Duodenal mucosa (tissue), 2 donors: ENCODE results near the gene KSR1.

Experiments
- H3K27ac ChIP-seq: one replicate; pipeline ENCODE4 v1.7.0; 2013; ENCODE audit warnings: low read depth, low read length
- H3K27me3 ChIP-seq, 2 donors: one replicate each; pipeline ENCODE4 v1.7.0; 2013; ENCODE audit warnings: low read length in 2 of 2, control low read depth in 1 of 2; ENCODE audit not compliant: insufficient read depth in 2 of 2, control insufficient read depth in 1 of 2
- H3K36me3 ChIP-seq, 2 donors: one replicate each; pipeline ENCODE4 v1.7.0; 2013; ENCODE audit warnings: low read length in 2 of 2, control low read depth in 1 of 2; ENCODE audit not compliant: insufficient read depth in 2 of 2, control insufficient read depth in 1 of 2
- H3K4me1 ChIP-seq, 2 donors: one replicate each; pipeline ENCODE4 v1.7.0; 2013; ENCODE audit warnings: low read length in 2 of 2, control low read depth in 1 of 2; ENCODE audit not compliant: insufficient read depth in 2 of 2, control insufficient read depth in 1 of 2
- H3K4me3 ChIP-seq, 2 donors: one replicate each; pipeline ENCODE4 v1.7.0; 2013; ENCODE audit warnings: low read length in 2 of 2, low read depth in 1 of 2
- H3K9ac ChIP-seq, 2 donors: one replicate each; pipeline ENCODE4 v1.7.0; 2013; ENCODE audit warnings: low read length in 2 of 2, low read depth in 1 of 2
- H3K9me3 ChIP-seq, 2 donors: one replicate each; pipeline ENCODE4 v1.7.0; 2013; ENCODE audit warnings: low read length in 2 of 2, control low read depth in 1 of 2; ENCODE audit not compliant: control insufficient read depth in 1 of 2

KSR1 gene

GRCh38 chr17:27469256-27469655, 13.0 kb downstream of the KSR1 start:
- Histone ChIP-seq H3K27me3 (no peaks in the 10 kb centered on the region), H3K27ac (no peak overlapping the region), H3K4me3 (no peak overlapping the region), H3K9me3 (no peaks in the 10 kb centered on the region), H3K9ac (no peak overlapping the region), H3K4me1 (peaks cover 20 to 27% of the 10 kb centered on the region in 2 donors), H3K36me3 (no peaks in the 10 kb centered on the region)

- H3K4me1 ChIP-seq, result peaks cover 36 to 37% of the 10 kb centered on the region in 2 donors
- H3K9me3 ChIP-seq, result no peaks in the 10 kb centered on the region
- no peaks in the 10 kb centered on the region for H3K36me3 ChIP-seq
- H3K27ac ChIP-seq, result no peak overlapping the region
- no peak overlapping the region for H3K4me3 ChIP-seq
- no peak overlapping the region for H3K9ac ChIP-seq
- no peaks in the 10 kb centered on the region for H3K27me3 ChIP-seq
Measured at GRCh38 chr17:27471321-27472269, 15.3 kb downstream of the KSR1 start.

- H3K27ac ChIP-seq, result no peak overlapping the region
- no peaks in the 10 kb centered on the region for H3K27me3 ChIP-seq
- peak overlapping the region in 1 of 2 donors; percentile 12 for H3K9ac ChIP-seq
- peaks cover 34 to 36% of the 10 kb centered on the region in 2 donors for H3K4me1 ChIP-seq
- H3K36me3 ChIP-seq, result no peaks in the 10 kb centered on the region
- H3K9me3 ChIP-seq, result no peaks in the 10 kb centered on the region
- H3K4me3 ChIP-seq, result no peak overlapping the region
Measured at GRCh38 chr17:27473190-27473747, 17.0 kb downstream of the KSR1 start.

GRCh38 chr17:27473748-27474609, 17.7 kb downstream of the KSR1 start:
- no peaks in the 10 kb centered on the region for H3K27me3 ChIP-seq
- H3K27ac ChIP-seq, result no peak overlapping the region
- no peaks in the 10 kb centered on the region for H3K9me3 ChIP-seq
- peak overlapping the region in 1 of 2 donors; percentile 12 for H3K9ac ChIP-seq
- H3K4me1 ChIP-seq, result peaks cover 34 to 36% of the 10 kb centered on the region in 2 donors
- H3K36me3 ChIP-seq, result no peaks in the 10 kb centered on the region
- peak overlapping the region; percentile 16 to 29 for H3K4me3 ChIP-seq

GRCh38 chr17:27475070-27475673, 18.9 kb downstream of the KSR1 start:
- Histone ChIP-seq H3K27ac (no peak overlapping the region), H3K36me3 (no peaks in the 10 kb centered on the region), H3K4me3 (no peak overlapping the region), H3K27me3 (no peaks in the 10 kb centered on the region), H3K4me1 (peaks cover 34 to 36% of the 10 kb centered on the region in 2 donors), H3K9ac (no peak overlapping the region), H3K9me3 (no peaks in the 10 kb centered on the region)

DNA sequence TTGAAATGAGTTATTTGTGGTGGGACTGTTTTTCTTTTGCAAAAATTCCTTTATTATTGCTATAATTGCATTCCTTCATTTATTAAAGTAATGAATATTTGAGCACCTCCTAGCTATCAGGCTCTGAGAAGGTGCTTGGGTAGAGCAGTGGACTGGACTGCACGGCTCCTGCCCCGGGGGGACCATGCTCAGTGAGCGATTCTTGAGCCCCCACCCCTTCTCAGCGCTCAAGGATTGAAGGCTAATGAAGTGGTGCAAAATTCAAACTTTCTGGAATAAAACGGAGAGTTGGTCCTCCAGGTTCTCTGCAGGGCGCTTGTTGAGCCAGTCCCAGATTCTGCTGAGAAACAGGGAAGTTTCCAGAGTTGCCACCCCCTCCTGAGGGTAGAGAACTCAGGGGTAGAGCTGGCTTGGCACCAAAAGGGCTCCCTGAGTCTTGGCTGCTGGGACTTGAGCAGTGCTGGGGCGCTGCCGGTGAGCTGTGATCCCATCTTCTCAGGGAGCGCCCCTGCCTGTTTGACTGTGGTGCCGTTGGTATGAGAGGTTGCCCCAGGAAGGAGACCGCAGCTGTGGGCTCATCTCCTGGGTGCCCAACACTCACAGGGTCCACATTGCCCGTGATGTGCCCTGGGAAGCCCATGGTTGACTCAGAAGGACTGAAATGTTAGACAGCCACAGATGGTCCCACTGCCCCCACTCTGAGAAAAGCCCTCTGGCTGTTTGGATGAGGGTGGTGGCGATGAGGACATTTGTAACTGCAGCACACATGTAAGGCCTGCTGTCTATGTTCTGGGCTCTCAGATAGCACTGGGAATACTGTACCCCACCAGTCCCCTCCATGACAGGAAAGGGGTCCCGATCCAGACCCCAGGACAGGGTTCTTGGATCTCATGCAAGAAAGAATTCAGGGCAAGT, 20.0 kb downstream of the KSR1 start:
- Histone ChIP-seq H3K27ac (no peak overlapping the region), H3K27me3 (no peaks in the 10 kb centered on the region), H3K36me3 (no peaks in the 10 kb centered on the region), H3K9me3 (no peaks in the 10 kb centered on the region), H3K4me1 (peaks cover 33 to 36% of the 10 kb centered on the region in 2 donors), H3K9ac (no peak overlapping the region), H3K4me3 (no peak overlapping the region)

- Histone ChIP-seq H3K36me3 (no peaks in the 10 kb centered on the region), H3K4me1 (peaks cover 26 to 30% of the 10 kb centered on the region in 2 donors), H3K27ac (no peak overlapping the region), H3K27me3 (no peaks in the 10 kb centered on the region), H3K9me3 (no peaks in the 10 kb centered on the region), H3K9ac (no peak overlapping the region), H3K4me3 (no peak overlapping the region)
Measured at GRCh38 chr17:27477050-27477888, 21.0 kb downstream of the KSR1 start.

GRCh38 chr17:27477971-27478684, 21.9 kb downstream of the KSR1 start:
- no peaks in the 10 kb centered on the region for H3K36me3 ChIP-seq
- no peaks in the 10 kb centered on the region for H3K27me3 ChIP-seq
- no peak overlapping the region for H3K27ac ChIP-seq
- H3K4me3 ChIP-seq, result no peak overlapping the region
- H3K9ac ChIP-seq, result no peak overlapping the region
- H3K4me1 ChIP-seq, result peaks cover 22 to 30% of the 10 kb centered on the region in 2 donors
- H3K9me3 ChIP-seq, result no peaks in the 10 kb centered on the region
